Fibroblast of peridontal ligament (primary cell): Measurements from ENCODE around the gene SPCS3.
"Not testable (repeated sequence)": the region's sequence is repeated elsewhere in the genome, so short reads cannot be mapped to it uniquely, and the experiment has no call there.

Experiments
- DNase-seq: peaks from one replicate; pipeline ENCODE4 v3.0.0-alpha.2; 2010; ENCODE audit errors: extremely low read depth

The SPCS3 gene

GRCh38 chr4:176345346-176345745 is 25.6 kb downstream of the SPCS3 start:
- peak; percentile 45 for DNase-seq

- not testable (repeated sequence) for DNase-seq
Observed at GRCh38 chr4:176346836-176347235, 27.1 kb downstream of the SPCS3 start.

GRCh38 chr4:176350671-176351070 is 30.9 kb downstream of the SPCS3 start:
- no peak for DNase-seq

- no peak for DNase-seq
Observed at GRCh38 chr4:176354884-176355283, 35.1 kb downstream of the SPCS3 start.

GRCh38 chr4:176357359-176358082 is 37.8 kb downstream of the SPCS3 start:
- DNase-seq: peak; percentile 58

GRCh38 chr4:176358083-176358469 is 38.3 kb downstream of the SPCS3 start:
- DNase-seq: no peak

- peak; percentile 98 for DNase-seq
Observed at GRCh38 chr4:176359590-176359989, 39.8 kb downstream of the SPCS3 start.

GRCh38 chr4:176360446-176360845 is 40.7 kb downstream of the SPCS3 start:
- peak; percentile 32 for DNase-seq

- DNase-seq: peak; percentile 35
Observed at GRCh38 chr4:176363072-176363471, 43.3 kb downstream of the SPCS3 start.

- DNase-seq: no peak
Observed at GRCh38 chr4:176367771-176368465, 48.2 kb downstream of the SPCS3 start.

- DNase-seq: peak; percentile 70
Observed at GRCh38 chr4:176376032-176376614, 56.4 kb downstream of the SPCS3 start.

- peak; percentile 60 for DNase-seq
Observed at GRCh38 chr4:176377780-176378179, 58.0 kb downstream of the SPCS3 start.

- no peak for DNase-seq
Observed at GRCh38 chr4:176380352-176381157, 60.8 kb downstream of the SPCS3 start.
